Mesendoderm (in vitro differentiated cells): Measurements from ENCODE around the gene SPTBN1.

Experiments used
- DNase-seq: peaks from one replicate; pipeline ENCODE4 v3.0.0; 2013
- H2AK5ac ChIP-seq: 2 replicates; pipeline ENCODE4 v1.6.1; 2013; ENCODE audit warnings: low read length, inconsistent platforms
- H2BK120ac ChIP-seq: 2 replicates; pipeline ENCODE4 v1.6.1; 2013; ENCODE audit warnings: low read depth, mild to moderate bottlenecking, low read length, moderate library complexity, mixed read lengths
- H2BK15ac ChIP-seq: replicated peaks from 2 replicates; pipeline ENCODE4 v1.6.1; 2013; ENCODE audit warnings: low read depth, mild to moderate bottlenecking, moderate library complexity
- H2BK5ac ChIP-seq: 2 replicates; pipeline ENCODE4 v1.6.1; 2013; ENCODE audit warnings: low read length, inconsistent platforms
- H3K18ac ChIP-seq: 2 replicates; pipeline ENCODE4 v1.6.1; 2013; ENCODE audit warnings: mild to moderate bottlenecking, low read length, mixed read lengths
- H3K23ac ChIP-seq: one replicate; pipeline ENCODE4 v1.6.1; 2013; ENCODE audit warnings: low read length
- H3K27ac ChIP-seq: 2 replicates; pipeline ENCODE4 v1.5.1; 2013; ENCODE audit warnings: low read depth, mild to moderate bottlenecking, inconsistent platforms, low read length, moderate library complexity
- H3K27me3 ChIP-seq: 2 replicates; pipeline ENCODE4 v1.6.1; 2013; ENCODE audit warnings: low read length, control low read depth, mild to moderate bottlenecking, inconsistent platforms; ENCODE audit not compliant: insufficient read depth, poor library complexity
- H3K36me3 ChIP-seq: 2 replicates; pipeline ENCODE4 v1.6.1; 2013; ENCODE audit warnings: low read length, inconsistent platforms; ENCODE audit not compliant: control insufficient read depth, insufficient read depth
- H3K4ac ChIP-seq: one replicate; pipeline ENCODE4 v1.6.1; 2013; ENCODE audit warnings: low read depth, mild to moderate bottlenecking, low read length, moderate library complexity
- H3K4me1 ChIP-seq: 2 replicates; pipeline ENCODE4 v1.6.1; 2013; ENCODE audit warnings: low read depth, low read length, inconsistent platforms; ENCODE audit not compliant: control insufficient read depth
- H3K4me2 ChIP-seq: 2 replicates; pipeline ENCODE4 v1.6.1; 2013; ENCODE audit warnings: low read length
- H3K4me3 ChIP-seq: 2 replicates; pipeline ENCODE4 v1.5.1; 2013; ENCODE audit warnings: mild to moderate bottlenecking, low read length
- H3K56ac ChIP-seq: one replicate; pipeline ENCODE4 v1.6.1; 2013; ENCODE audit warnings: low read length
- H3K79me1 ChIP-seq: 2 replicates; pipeline ENCODE4 v1.6.1; 2013; ENCODE audit warnings: low read length, inconsistent platforms
- H3K79me2 ChIP-seq: 2 replicates; pipeline ENCODE4 v1.6.1; 2013; ENCODE audit warnings: mild to moderate bottlenecking, low read length; ENCODE audit not compliant: control insufficient read depth, insufficient read depth
- H3K9ac ChIP-seq: 2 replicates; pipeline ENCODE4 v1.6.1; 2013; ENCODE audit warnings: low read length, inconsistent platforms
- H4K5ac ChIP-seq: one replicate; pipeline ENCODE4 v1.6.1; 2013; ENCODE audit warnings: low read length
- H4K8ac ChIP-seq: one replicate; pipeline ENCODE4 v1.6.1; 2013; ENCODE audit warnings: low read depth, mild to moderate bottlenecking, control low read depth, low read length, moderate library complexity
- WGBS: extraction: QIAGEN DNeasy Blood & Tissue Kit; methylation state at CpG from one replicate; pipeline ENCODE4 v1.1.7; 2013; ENCODE audit warnings: low lambda C conversion rate, missing lambda C conversion rate; ENCODE audit not compliant: insufficient coverage; ENCODE audit errors: extremely low coverage; 5-methylcytosine and 5-hydroxymethylcytosine counted together

The SPTBN1 gene

DNA sequence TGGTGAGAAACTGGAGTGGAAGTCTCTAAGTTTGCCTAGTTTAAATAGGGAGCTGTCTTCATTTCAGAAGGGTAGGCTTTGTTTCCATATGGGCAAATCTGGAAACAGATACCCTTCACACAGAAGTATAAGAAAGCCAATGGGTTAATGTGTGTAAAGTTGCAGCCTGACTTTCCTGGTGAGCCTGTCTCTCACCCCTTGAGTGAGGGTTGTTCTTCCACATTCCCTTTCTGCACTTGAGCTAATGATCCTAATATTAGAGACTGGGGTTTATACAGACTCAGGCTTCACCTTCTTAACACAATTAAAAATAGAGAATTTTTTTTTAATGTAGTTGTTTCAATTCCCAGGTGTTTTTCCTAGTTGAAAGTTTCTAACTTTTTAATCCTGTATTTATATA lies 158.7 kb downstream of the SPTBN1 start:
- H3K4me1 ChIP-seq = peaks cover 4% of the 10 kb centered on the region
- no peak overlapping the region for H2BK5ac ChIP-seq
- H3K56ac ChIP-seq = no peak overlapping the region
- H3K36me3 ChIP-seq = peaks cover 5% of the 10 kb centered on the region
- DNase-seq = no peak
- H3K23ac ChIP-seq = no peak overlapping the region
- no peak overlapping the region for H2AK5ac ChIP-seq
- H3K27me3 ChIP-seq = no peaks in the 10 kb centered on the region
- no peak overlapping the region for H3K27ac ChIP-seq
- peaks cover 22% of the 10 kb centered on the region for H3K79me1 ChIP-seq
- H3K18ac ChIP-seq = no peak overlapping the region
- no peak overlapping the region for H3K4ac ChIP-seq
- H3K4me3 ChIP-seq = no peak overlapping the region
- peaks cover 15% of the 10 kb centered on the region for H3K79me2 ChIP-seq
- no peak overlapping the region for H2BK120ac ChIP-seq
- no peak overlapping the region for H2BK15ac ChIP-seq
- H3K9ac ChIP-seq = no peak overlapping the region
- no peak overlapping the region for H3K4me2 ChIP-seq
- no peak overlapping the region for H4K8ac ChIP-seq
- H4K5ac ChIP-seq = no peak overlapping the region

DNA sequence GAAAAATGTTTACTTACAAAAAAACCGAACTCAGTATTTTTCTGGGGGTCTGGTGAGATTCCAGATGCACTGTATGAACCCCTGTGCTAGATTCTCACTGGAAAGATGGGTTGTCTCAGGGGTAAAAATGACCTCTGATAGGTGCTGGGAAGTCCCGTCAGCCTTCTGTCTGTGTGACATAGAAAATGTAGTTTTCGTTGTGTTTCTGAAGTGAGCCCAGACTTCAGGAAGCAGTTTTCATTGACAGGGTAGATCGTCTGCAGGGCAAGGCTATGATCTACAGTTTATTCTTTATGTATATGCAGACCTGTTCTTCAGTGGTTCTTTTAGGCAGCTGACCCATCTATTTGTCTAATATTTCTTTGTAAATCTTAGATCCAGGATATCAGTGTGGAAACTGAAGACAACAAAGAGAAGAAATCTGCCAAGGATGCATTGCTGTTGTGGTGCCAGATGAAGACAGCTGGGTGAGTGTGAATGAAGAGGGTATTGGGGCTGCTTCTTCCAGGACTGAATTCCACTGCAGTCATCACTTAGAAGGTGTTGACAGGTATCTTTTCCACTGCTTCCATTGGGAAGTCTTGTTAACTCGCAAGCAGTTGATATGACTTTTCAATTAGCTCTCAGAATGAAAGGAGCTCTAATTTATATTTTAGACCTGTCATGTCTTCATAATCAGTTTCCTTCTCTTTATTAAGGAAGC lies 159.9 kb downstream of the SPTBN1 start:
- Histone ChIP-seq H3K56ac (no peak overlapping the region), H2BK5ac (no peak overlapping the region), H2AK5ac (no peak overlapping the region), H3K9ac (no peak overlapping the region), H2BK120ac (no peak overlapping the region), H3K27ac (no peak overlapping the region), H4K5ac (no peak overlapping the region), H3K27me3 (no peaks in the 10 kb centered on the region), H3K18ac (no peak overlapping the region), H3K23ac (no peak overlapping the region), H3K4me2 (no peak overlapping the region), H3K36me3 (peaks cover 5% of the 10 kb centered on the region), H4K8ac (no peak overlapping the region), H3K79me2 (peaks cover 9% of the 10 kb centered on the region), H3K79me1 (peaks cover 17% of the 10 kb centered on the region), H3K4me3 (no peak overlapping the region), H3K4ac (no peak overlapping the region), H2BK15ac (no peak overlapping the region), H3K4me1 (peaks cover 4% of the 10 kb centered on the region)
- no peak for DNase-seq
- no CpG with 5 or more reads among the region's 5 CpGs for WGBS

GRCh38 chr2:54617409-54617808 lies 161.3 kb downstream of the SPTBN1 start:
- H4K5ac ChIP-seq = no peak overlapping the region
- H3K27ac ChIP-seq = no peak overlapping the region
- no peak overlapping the region for H2BK15ac ChIP-seq
- no peak for DNase-seq
- H3K4me3 ChIP-seq = no peak overlapping the region
- no CpG with 5 or more reads among the region's 7 CpGs for WGBS
- H3K79me1 ChIP-seq = peaks cover 12% of the 10 kb centered on the region
- no peak overlapping the region for H4K8ac ChIP-seq
- no peak overlapping the region for H3K9ac ChIP-seq
- H3K4me2 ChIP-seq = no peak overlapping the region
- no peak overlapping the region for H2BK120ac ChIP-seq
- no peak overlapping the region for H2AK5ac ChIP-seq
- H3K4me1 ChIP-seq = peaks cover 4% of the 10 kb centered on the region
- H3K4ac ChIP-seq = no peak overlapping the region
- peaks cover 4% of the 10 kb centered on the region for H3K79me2 ChIP-seq
- no peaks in the 10 kb centered on the region for H3K27me3 ChIP-seq
- peaks cover 5% of the 10 kb centered on the region for H3K36me3 ChIP-seq
- H3K23ac ChIP-seq = no peak overlapping the region
- no peak overlapping the region for H3K56ac ChIP-seq
- no peak overlapping the region for H2BK5ac ChIP-seq
- H3K18ac ChIP-seq = no peak overlapping the region

GRCh38 chr2:54618646-54619565 lies 162.8 kb downstream of the SPTBN1 start:
- Histone ChIP-seq H3K27me3 (no peaks in the 10 kb centered on the region), H3K18ac (no peak overlapping the region), H3K27ac (no peak overlapping the region), H2BK120ac (no peak overlapping the region), H3K4ac (no peak overlapping the region), H4K5ac (no peak overlapping the region), H3K4me2 (no peak overlapping the region), H3K23ac (no peak overlapping the region), H3K36me3 (peaks cover 5% of the 10 kb centered on the region), H2BK15ac (no peak overlapping the region), H2BK5ac (no peak overlapping the region), H3K79me1 (peaks cover 6% of the 10 kb centered on the region), H3K9ac (no peak overlapping the region), H3K56ac (no peak overlapping the region), H4K8ac (no peak overlapping the region), H3K79me2 (no peaks in the 10 kb centered on the region), H3K4me1 (peaks cover 2% of the 10 kb centered on the region), H2AK5ac (no peak overlapping the region), H3K4me3 (no peak overlapping the region)
- no peak for DNase-seq
- no CpG with 5 or more reads among the region's 5 CpGs for WGBS

- H3K27ac ChIP-seq = no peak overlapping the region
- H3K4me1 ChIP-seq = no peaks in the 10 kb centered on the region
- H3K23ac ChIP-seq = no peak overlapping the region
- peaks cover 4% of the 10 kb centered on the region for H3K79me1 ChIP-seq
- no peak overlapping the region for H3K4me3 ChIP-seq
- H3K79me2 ChIP-seq = no peaks in the 10 kb centered on the region
- no peak overlapping the region for H3K4me2 ChIP-seq
- no peak overlapping the region for H3K56ac ChIP-seq
- no peak overlapping the region for H3K9ac ChIP-seq
- H3K4ac ChIP-seq = no peak overlapping the region
- H2BK5ac ChIP-seq = no peak overlapping the region
- no CpG with 5 or more reads among the region's 9 CpGs for WGBS
- H2AK5ac ChIP-seq = no peak overlapping the region
- no peak overlapping the region for H3K18ac ChIP-seq
- DNase-seq = no peak
- no peak overlapping the region for H2BK120ac ChIP-seq
- H3K27me3 ChIP-seq = no peaks in the 10 kb centered on the region
- H4K8ac ChIP-seq = no peak overlapping the region
- no peak overlapping the region for H4K5ac ChIP-seq
- no peak overlapping the region for H2BK15ac ChIP-seq
- H3K36me3 ChIP-seq = peaks cover 6% of the 10 kb centered on the region
These were observed 163.6 kb downstream of the SPTBN1 start for GRCh38 chr2:54619660-54620231.
